Activated T-cell treated with anti-CD3 and anti-CD28 coated beads, Interleukin-2, amount 50 U/mL, for 1 hour (primary cell): Measurements from ENCODE around the gene KRT2.
"Not testable (repeated sequence)": the region's sequence is repeated elsewhere in the genome, so short reads cannot be mapped to it uniquely, and the experiment has no call there.

Source experiments
- DNase-seq: peaks from one replicate; pipeline ENCODE4 v3.0.0-alpha.2; 2020

Gene KRT2

GRCh38 chr12:52684431-52684830 is 32.4 kb upstream of the KRT2 start:
- DNase-seq, result no peak

- DNase-seq, result no peak
Measured at GRCh38 chr12:52683575-52684300, 31.7 kb upstream of the KRT2 start.

- no peak for DNase-seq
Measured at GRCh38 chr12:52682938-52683574, 31.0 kb upstream of the KRT2 start.

- no peak for DNase-seq
Measured at GRCh38 chr12:52682381-52682660, 30.3 kb upstream of the KRT2 start.

- DNase-seq, result peak; percentile 44
Measured at GRCh38 chr12:52681526-52682380, 29.7 kb upstream of the KRT2 start.

GRCh38 chr12:52680363-52680762 is 28.4 kb upstream of the KRT2 start, which contains the start of gene KRT1:
KRT1 (minus strand) TSS chr12:52680407; CDS start chr12:52680348, 59 bp downstream.
- DNase-seq, result no peak

- no peak for DNase-seq
Measured at GRCh38 chr12:52679875-52680274, 27.9 kb upstream of the KRT2 start.

DNA sequence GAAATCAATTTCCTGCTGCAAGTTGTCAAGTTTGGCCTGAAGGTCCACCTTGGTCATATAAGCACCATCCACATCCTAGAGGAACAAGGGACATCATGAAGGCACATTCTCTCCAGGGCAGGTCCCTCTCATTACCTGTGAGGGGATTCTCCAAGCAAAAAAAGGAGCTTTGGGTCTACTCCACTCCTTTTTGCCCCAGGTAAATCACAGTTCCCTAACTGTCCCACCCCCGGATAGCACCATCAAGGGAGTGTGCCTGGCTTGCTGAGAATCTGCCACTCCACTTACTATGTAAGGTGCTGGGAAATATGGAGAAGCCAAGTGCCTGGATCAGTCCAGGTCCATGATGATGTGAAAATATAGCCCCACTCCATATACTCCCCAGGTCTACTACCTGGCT is 25.7 kb upstream of the KRT2 start:
- no peak for DNase-seq

GRCh38 chr12:52677126-52677525 is 25.1 kb upstream of the KRT2 start:
- DNase-seq, result no peak

- DNase-seq, result no peak
Measured at GRCh38 chr12:52676163-52676562, 24.2 kb upstream of the KRT2 start.

DNA sequence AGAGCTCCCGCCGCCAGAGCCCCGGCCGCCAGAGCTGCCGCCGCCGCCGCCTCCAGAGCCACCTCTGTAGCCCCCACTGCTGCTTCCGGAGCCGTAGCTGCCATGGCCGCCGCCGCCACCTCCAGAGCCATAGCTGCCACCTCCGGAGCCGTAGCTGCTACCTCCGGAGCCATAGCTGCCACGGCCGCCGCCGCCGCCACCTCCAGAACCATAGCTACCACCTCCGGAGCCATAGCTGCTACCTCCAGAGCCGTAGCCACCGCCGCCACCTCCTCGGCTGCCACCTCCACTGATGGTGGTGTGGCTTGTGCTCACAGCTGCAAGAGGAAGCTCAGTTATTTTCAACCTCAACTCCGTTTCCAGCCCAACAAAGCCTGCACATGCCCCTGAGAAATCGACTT is 23.3 kb upstream of the KRT2 start:
- DNase-seq, result no peak

DNA sequence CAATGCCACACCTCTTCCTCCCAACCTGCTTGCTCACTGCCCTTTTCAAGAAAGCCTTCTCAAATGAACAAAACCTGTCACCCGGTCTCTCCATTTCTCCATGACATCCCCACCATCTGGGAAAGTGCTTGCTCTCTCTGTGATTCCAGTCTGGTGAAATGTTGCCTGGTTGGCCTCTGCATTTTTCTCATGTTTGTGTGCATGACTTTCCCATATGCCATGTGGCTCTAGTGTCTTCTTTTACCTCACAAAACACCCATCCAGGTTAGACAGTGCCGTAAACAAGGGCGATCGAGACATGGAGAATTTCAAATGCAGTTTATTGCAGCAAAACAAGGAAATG is 22.4 kb upstream of the KRT2 start:
- DNase-seq, result no peak

DNA sequence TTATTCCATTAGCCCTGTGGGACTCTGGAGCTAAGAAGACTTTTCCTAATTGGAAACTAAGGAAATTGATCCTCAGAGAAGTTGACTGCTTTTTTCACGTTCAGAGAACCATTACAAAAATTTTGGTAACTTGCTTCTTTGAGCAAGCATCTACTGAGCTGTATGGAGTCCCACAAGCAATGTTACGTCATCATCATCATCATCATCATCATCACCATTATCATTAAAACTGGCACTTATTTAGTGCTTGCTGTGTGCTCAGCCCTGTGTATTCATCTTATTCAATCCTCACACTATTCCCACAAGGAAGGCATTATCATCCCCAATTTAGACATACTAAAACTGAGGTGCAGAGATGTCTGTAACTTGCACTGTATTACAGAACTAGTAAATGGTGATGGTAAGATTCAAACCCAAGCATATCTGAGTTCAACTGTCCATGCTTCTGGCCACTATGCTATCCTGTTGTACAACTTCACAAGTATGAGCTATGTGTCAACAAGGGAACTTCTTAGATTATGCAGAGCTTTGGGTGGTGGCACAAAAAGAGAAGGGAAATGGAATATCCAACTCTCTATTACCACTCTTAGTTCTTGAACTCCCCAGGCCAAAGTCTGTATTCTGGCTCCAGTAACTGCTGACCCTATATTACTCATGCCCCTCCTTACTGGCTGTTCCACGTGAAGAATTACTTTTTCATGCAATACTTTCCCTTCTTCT is 21.9 kb upstream of the KRT2 start:
- DNase-seq, result no peak

DNA sequence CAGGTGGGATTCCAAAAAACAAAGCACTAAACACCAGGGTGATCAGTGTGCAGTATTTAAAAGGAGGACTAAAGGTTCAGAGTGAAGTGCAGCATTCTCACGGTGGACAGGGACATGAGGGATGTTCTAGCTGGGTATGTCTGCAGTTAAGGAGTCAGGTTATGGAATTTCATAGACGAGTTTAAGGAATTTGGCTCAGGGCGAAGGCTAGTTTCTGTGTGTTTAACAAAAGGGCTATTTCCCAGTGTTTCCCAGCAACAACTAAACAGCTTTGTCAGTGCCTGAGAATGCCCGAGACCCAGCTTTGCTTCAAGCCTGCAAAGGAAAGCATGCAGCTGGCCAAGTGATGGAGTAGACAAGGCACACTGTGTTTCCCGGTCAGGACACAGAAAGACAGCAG is 21.2 kb upstream of the KRT2 start:
- no peak for DNase-seq

GRCh38 chr12:52672321-52672933 is 20.4 kb upstream of the KRT2 start:
- DNase-seq, result no peak

- DNase-seq, result no peak
Measured at GRCh38 chr12:52670961-52671360, 18.9 kb upstream of the KRT2 start.

- no peak for DNase-seq
Measured at GRCh38 chr12:52670506-52670905, 18.5 kb upstream of the KRT2 start.

GRCh38 chr12:52669941-52670340 is 17.9 kb upstream of the KRT2 start:
- not testable (repeated sequence) for DNase-seq

- DNase-seq, result no peak
Measured at GRCh38 chr12:52669426-52669825, 17.4 kb upstream of the KRT2 start.

DNA sequence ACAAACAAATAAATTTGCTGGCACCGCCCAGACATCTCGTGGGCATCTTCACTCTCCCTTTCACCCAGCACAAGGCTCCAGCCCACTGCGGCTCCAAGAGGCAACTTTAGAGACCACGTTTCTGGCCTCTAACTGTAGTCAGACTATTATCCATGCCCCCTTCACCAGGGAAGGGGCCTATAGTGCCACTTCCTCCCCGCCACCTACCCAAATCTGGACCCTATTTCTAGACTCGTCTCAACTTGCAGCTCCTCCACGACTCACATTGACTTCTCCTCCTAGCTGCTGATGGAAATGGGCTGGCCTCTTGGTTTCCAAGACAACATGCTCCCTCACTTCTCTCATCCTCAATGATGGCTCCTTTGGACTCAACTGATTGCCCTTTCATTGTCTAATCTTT is 15.9 kb upstream of the KRT2 start:
- DNase-seq, result no peak

- DNase-seq, result no peak
Measured at GRCh38 chr12:52667509-52667908, 15.5 kb upstream of the KRT2 start.

DNA sequence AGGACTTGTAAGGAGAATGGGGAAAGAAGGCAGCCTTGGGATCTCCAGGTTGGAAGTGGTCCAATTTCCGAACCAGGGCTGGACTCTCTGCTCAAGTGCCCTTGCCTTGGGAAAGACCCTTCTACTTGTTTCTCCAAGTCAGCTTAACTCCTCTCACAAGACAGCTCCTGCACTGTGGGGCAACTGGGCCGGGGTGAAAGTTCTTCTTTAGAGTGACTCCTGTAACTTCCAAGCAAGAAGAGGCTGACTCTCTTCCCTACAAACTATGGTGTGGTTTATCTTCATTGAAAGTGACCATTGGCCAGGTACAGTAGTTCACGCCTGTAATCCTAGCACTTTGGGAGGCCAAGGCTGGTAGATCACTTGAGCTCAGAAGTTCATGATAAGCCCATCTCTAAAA is 14.5 kb upstream of the KRT2 start:
- DNase-seq, result no peak

- no peak for DNase-seq
Measured at GRCh38 chr12:52663420-52663819, 11.4 kb upstream of the KRT2 start.
